Common myeloid progenitor, CD34-positive (primary cell): ENCODE data around the gene MCUB.
"Not testable (repeated sequence)": the region's sequence is repeated elsewhere in the genome, so short reads cannot be mapped to it uniquely, and the experiment has no call there.

Source experiments
- CTCF ChIA-PET: fragments of 350-600 bp; sonication (Branson Sonifier 250); formaldehyde crosslinking; loops from one replicate; lab custom pipeline; 2021; ENCODE audit warnings: antibody characterized with exemption; lab: Charles Lee
- POLR2A ChIA-PET: fragments of 350-600 bp; sonication (Branson Sonifier 250); formaldehyde crosslinking; loops from one replicate; lab custom pipeline; 2021; ENCODE audit warnings: antibody characterized with exemption; lab: Charles Lee
- DNase-seq, 3 donors: peaks; one replicate each; pipeline versions ENCODE4 v3.0.0 to v3.0.0-alpha.2; 2013
- H3K27ac ChIP-seq, 2 experiments: 1 replicate in 1 of 2; 2 replicates in 1 of 2; pipeline ENCODE4 v1.7.0; 2013; ENCODE audit warnings: inconsistent platforms in 2 of 2, low read length in 2 of 2, mild to moderate bottlenecking in 2 of 2, low read depth in 1 of 2, moderate library complexity in 1 of 2; ENCODE audit not compliant: severe bottlenecking in 2 of 2, insufficient read depth in 1 of 2, poor library complexity in 1 of 2
- H3K27me3 ChIP-seq, 5 experiments: replicated peaks in 2 of 5; 1 replicate in 3 of 5; 2 replicates in 2 of 5; pipeline versions ENCODE4 v1.6.1 to v1.7.0; 2013; ENCODE audit warnings: low read length in 4 of 5, mild to moderate bottlenecking in 2 of 5, moderate library complexity in 2 of 5, inconsistent platforms in 1 of 5; ENCODE audit not compliant: insufficient read depth in 5 of 5, control insufficient read depth in 4 of 5
- H3K36me3 ChIP-seq, 4 experiments: 1 replicate in 2 of 4; 2 replicates in 2 of 4; pipeline versions ENCODE4 v1.6.1 to v1.7.0; 2013; ENCODE audit warnings: low read length in 3 of 4, control low read depth in 1 of 4, mild to moderate bottlenecking in 1 of 4; ENCODE audit not compliant: control insufficient read depth in 4 of 4, insufficient read depth in 4 of 4
- H3K4me1 ChIP-seq, 4 experiments: 1 replicate in 3 of 4; 2 replicates in 1 of 4; pipeline versions ENCODE4 v1.6.1 to v1.7.1; 2013; ENCODE audit warnings: low read length in 3 of 4, mild to moderate bottlenecking in 3 of 4, control low read depth in 1 of 4, inconsistent platforms in 1 of 4, moderate library complexity in 1 of 4; ENCODE audit not compliant: control insufficient read depth in 4 of 4, insufficient read depth in 4 of 4; ENCODE audit errors: control extremely low read depth in 1 of 4
- H3K4me3 ChIP-seq, 7 experiments: 1 replicate in 4 of 7; 2 replicates in 3 of 7; pipeline versions ENCODE4 v1.5.1 to v1.7.0; 2013; ENCODE audit warnings: mild to moderate bottlenecking in 7 of 7, low read length in 6 of 7, moderate library complexity in 6 of 7, inconsistent platforms in 2 of 7, low read depth in 2 of 7, control low read depth in 1 of 7; ENCODE audit not compliant: insufficient read depth in 4 of 7, control insufficient read depth in 1 of 7; ENCODE audit errors: extremely low read depth in 1 of 7
- H3K9me3 ChIP-seq, 5 experiments: 1 replicate in 4 of 5; 2 replicates in 1 of 5; pipeline versions ENCODE4 v1.6.1 to v1.7.1; 2013; ENCODE audit warnings: low read length in 4 of 5, mild to moderate bottlenecking in 2 of 5, inconsistent platforms in 1 of 5, low read depth in 1 of 5, moderate library complexity in 1 of 5; ENCODE audit not compliant: control insufficient read depth in 4 of 5, insufficient read depth in 2 of 5; ENCODE audit errors: control extremely low read depth in 1 of 5
- WGBS: methylation state at CpG from one replicate; pipeline ENCODE4 v1.1.5; 2013; ENCODE audit not compliant: insufficient coverage; 5-methylcytosine and 5-hydroxymethylcytosine counted together

The MCUB gene

DNA sequence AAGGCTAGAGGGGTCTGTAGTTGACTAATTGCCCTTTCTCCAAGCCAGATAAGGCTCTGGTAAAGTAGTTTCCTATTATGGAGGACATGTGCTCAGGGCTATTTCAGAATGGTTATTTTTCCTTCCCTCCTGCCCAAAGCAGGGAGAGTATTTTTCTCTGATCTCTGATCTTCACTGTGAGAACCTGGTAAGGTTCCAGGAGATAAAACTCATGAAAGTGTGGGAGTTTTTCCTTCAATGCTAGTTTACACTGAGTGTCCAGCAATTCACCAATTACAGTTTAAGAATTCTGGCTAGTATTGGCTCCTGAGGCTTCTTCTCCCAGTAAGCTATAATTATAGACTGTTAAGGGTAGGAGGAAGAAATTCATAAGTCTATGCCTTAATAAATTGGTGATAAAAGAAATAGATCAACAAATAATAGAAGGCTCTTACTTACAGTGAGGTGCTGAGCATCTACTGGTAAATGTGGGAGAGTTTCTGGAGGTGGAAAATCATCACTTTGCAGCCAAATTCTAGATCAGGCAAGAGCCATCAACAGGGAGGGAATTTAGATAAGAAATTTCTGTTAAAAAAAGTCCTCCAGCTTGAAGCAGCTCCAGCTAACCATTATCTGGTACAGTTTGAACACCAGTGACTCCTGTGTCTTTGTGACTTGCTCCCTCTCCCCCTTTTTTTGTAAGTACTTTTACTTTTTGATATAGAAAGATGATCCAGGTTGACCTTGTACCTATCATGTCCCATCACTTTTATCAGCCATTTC lies 112.3 kb downstream of the MCUB start:
- peaks cover 0 to 3% (median 0%) of the 10 kb centered on the region in 4 experiments for H3K4me1 ChIP-seq
- ChIA-PET CTCF (no interaction called here), POLR2A (no interaction called here)
- no peaks in the 10 kb centered on the region for H3K27me3 ChIP-seq
- no peak overlapping the region for H3K4me3 ChIP-seq
- H3K36me3 ChIP-seq, result peaks cover 0 to 5% (median under 1%) of the 10 kb centered on the region in 4 experiments
- H3K9me3 ChIP-seq, result peaks cover 3 to 9% (median 4%) of the 10 kb centered on the region in 5 experiments
- no peak overlapping the region for H3K27ac ChIP-seq
- no peak for DNase-seq

DNA sequence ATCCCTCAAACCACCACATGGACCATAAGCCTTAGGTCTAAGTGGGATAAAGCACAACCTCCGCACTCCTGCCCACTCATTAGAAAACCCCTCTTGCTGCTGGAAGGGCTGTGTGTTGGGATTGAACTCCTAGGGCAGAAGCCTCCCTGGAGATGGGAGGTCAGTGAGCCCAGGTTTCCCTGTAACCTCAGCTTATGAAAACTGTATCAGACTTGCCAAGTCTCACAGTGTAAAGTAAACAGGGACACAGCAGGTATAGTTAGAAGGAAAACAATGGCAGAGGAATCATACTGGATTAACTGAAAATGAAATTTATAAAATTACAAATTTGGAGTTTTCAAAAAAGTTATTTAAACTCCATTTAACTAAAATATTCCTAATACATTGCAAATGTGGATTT lies 113.3 kb downstream of the MCUB start:
- ChIA-PET POLR2A (no interaction called here), CTCF (interaction anchor here (1.2 kb wide), 1 partner anchor 9 kb away, joined by 3 read pairs; no protein-coding TSS in a partner anchor)
- Histone ChIP-seq H3K27ac (no peak overlapping the region), H3K4me3 (no peak overlapping the region), H3K36me3 (peaks cover 0 to 5% (median under 1%) of the 10 kb centered on the region in 4 experiments), H3K27me3 (no peaks in the 10 kb centered on the region), H3K9me3 (peaks cover 3 to 9% (median 4%) of the 10 kb centered on the region in 5 experiments), H3K4me1 (peaks cover 0 to 3% (median 0%) of the 10 kb centered on the region in 4 experiments)
- DNase-seq, result no peak
- WGBS, result no CpG with 5 or more reads among the region's 1 CpG

DNA sequence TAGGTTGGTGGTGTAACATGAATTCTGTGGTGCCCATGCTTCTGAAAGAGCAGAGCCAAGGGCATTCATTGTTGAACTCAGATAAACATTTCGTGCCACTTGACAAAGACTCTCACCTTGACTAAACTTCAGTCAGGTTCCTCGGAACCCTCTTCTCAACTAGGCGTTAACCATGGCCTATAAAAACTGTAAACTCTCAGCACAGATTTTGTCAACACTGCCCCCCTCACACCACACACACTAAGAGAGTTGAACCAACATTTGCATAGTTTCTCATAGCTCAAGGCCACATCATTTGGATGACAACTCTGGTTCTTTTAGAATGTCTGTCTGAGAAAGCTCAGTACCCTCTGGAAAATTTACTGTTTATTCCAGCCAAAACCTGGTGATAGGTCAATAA lies 115.1 kb downstream of the MCUB start:
- CTCF ChIA-PET, result interaction anchor here (1.1 to 2.0 kb wide), 3 partner anchors 9 to 249 kb away, joined by 3 to 4 read pairs (median 4); no protein-coding TSS in a partner anchor
- no peak for DNase-seq
- POLR2A ChIA-PET, result no interaction called here
- H3K4me3 ChIP-seq, result no peak overlapping the region
- peaks cover 3 to 9% (median 4%) of the 10 kb centered on the region in 5 experiments for H3K9me3 ChIP-seq
- H3K36me3 ChIP-seq, result peaks cover 0 to 5% (median 1%) of the 10 kb centered on the region in 4 experiments
- no peak overlapping the region for H3K27ac ChIP-seq
- WGBS, result 96% methylated on average over 3 of the region's 3 CpGs
- H3K4me1 ChIP-seq, result no peaks in the 10 kb centered on the region
- no peaks in the 10 kb centered on the region for H3K27me3 ChIP-seq

GRCh38 chr4:109675843-109676242 lies 115.8 kb downstream of the MCUB start:
- no CpG with 5 or more reads among the region's 1 CpG for WGBS
- Histone ChIP-seq H3K27me3 (no peaks in the 10 kb centered on the region), H3K4me1 (no peaks in the 10 kb centered on the region), H3K36me3 (peaks cover 0 to 5% (median 2%) of the 10 kb centered on the region in 4 experiments), H3K27ac (no peak overlapping the region), H3K4me3 (no peak overlapping the region), H3K9me3 (peaks cover 0 to 9% (median 2%) of the 10 kb centered on the region in 5 experiments)
- ChIA-PET POLR2A (no interaction called here), CTCF (interaction anchor here (0.9 to 2.0 kb wide), 4 partner anchors 10 to 249 kb away, joined by 3 to 4 read pairs (median 4); no protein-coding TSS in a partner anchor)
- DNase-seq, result no peak

- peak; percentile 15 to 37 (median 34) for DNase-seq
- H3K9me3 ChIP-seq, result no peaks in the 10 kb centered on the region
- no peak overlapping the region for H3K27ac ChIP-seq
- peaks cover 0 to 5% (median 3%) of the 10 kb centered on the region in 4 experiments for H3K36me3 ChIP-seq
- ChIA-PET POLR2A (no interaction called here), CTCF (interaction anchor here (0.9 to 2.0 kb wide), 6 partner anchors 9 to 301 kb away, joined by 3 to 4 read pairs (median 4); no protein-coding TSS in a partner anchor)
- no peak overlapping the region for H3K4me3 ChIP-seq
- no CpG with 5 or more reads among the region's 1 CpG for WGBS
- H3K27me3 ChIP-seq, result no peaks in the 10 kb centered on the region
- no peaks in the 10 kb centered on the region for H3K4me1 ChIP-seq
Observed at GRCh38 chr4:109676886-109677285, 116.8 kb downstream of the MCUB start.

DNA sequence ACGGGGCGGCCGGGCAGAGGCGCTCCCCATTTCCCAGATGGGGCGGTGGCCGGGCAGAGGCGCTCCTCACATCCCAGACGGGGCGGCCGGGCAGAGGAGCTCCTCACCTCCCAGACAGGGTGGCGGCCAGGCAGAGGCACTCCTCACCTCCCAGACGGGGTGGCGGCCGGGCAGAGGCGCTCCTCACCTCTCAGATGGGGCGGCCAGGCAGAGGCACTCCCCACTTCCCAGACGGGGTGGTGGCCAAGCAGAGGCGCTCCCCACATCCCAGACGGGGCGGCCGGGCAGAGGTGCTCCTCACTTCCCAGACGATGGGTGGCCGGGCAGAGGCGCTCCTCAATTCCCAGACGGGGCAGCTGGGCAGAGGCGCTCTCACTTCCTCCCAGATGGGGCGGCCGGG lies 118.4 kb downstream of the MCUB start:
- H3K4me1 ChIP-seq, H3K4me3 ChIP-seq, H3K27ac ChIP-seq, H3K9me3 ChIP-seq, H3K27me3 ChIP-seq, H3K36me3 ChIP-seq, DNase-seq: not testable (repeated sequence)
- POLR2A ChIA-PET, result interaction anchor here (0.7 kb wide), 1 partner anchor 16 kb away, joined by 3 read pairs; no protein-coding TSS in a partner anchor
- WGBS, result 99% methylated on average over 16 of the region's 28 CpGs
- CTCF ChIA-PET, result interaction anchor here (0.6 kb wide), 1 partner anchor 126 kb away, joined by 3 read pairs; no protein-coding TSS in a partner anchor

- CTCF ChIA-PET, result interaction anchor here (0.6 to 1.0 kb wide), 2 partner anchors 127 to 161 kb away, joined by 3 read pairs; no protein-coding TSS in a partner anchor
- POLR2A ChIA-PET, H3K36me3 ChIP-seq, H3K4me1 ChIP-seq, H3K27me3 ChIP-seq, H3K27ac ChIP-seq, DNase-seq, H3K9me3 ChIP-seq, H3K4me3 ChIP-seq: not testable (repeated sequence)
- 98% methylated on average over 5 of the region's 14 CpGs for WGBS
Observed at GRCh38 chr4:109678925-109679324, 118.9 kb downstream of the MCUB start.
